ENCODE data around the gene PMEPA1. TPM values are rescaled to one million over a fixed set of nuclear protein-coding genes. Genes with fewer than 3 reads are reported as not detected.

The PMEPA1 gene
- total and polyA plus RNA-seq, 4 donors, result 0.61 to 1.5 (median 1.1) TPM

- WGBS, result 61% methylated on average over 6 of the region's 6 CpGs
- no peak for DNase-seq (ENCODE audit: low spot score)
- H3K27ac ChIP-seq (ENCODE audit: low read depth in 1 of 2, low read length in 2 of 2), result peak overlapping the region in 1 of 2 donors; percentile 17
- no peaks in the 10 kb centered on the region for H3K4me1 ChIP-seq (ENCODE audit: control insufficient read depth in 4 of 4, insufficient read depth in 4 of 4, low read length in 3 of 4)
- no peaks in the 10 kb centered on the region for H3K9me3 ChIP-seq (ENCODE audit: control insufficient read depth in 4 of 4, low read length in 3 of 4)
- TF ChIP-seq CTCF (IDR thresholded peaks at IDR 0.05; ENCODE audit: low read depth, low read length, missing input control), result no peak
- no peak for TF ChIP-seq FOXA1 (IDR thresholded peaks at IDR 0.05)
- no peak for TF ChIP-seq NR2F2 (IDR thresholded peaks at IDR 0.05)
- TF ChIP-seq SP1 (IDR thresholded peaks at IDR 0.05), result no peak
- TF ChIP-seq JUND (IDR thresholded peaks at IDR 0.05), result no peak
- H3K36me3 ChIP-seq (ENCODE audit: control insufficient read depth in 4 of 4, insufficient read depth in 3 of 4, low read depth in 1 of 4, low read length in 3 of 4), result no peaks in the 10 kb centered on the region
- H3K27me3 ChIP-seq (ENCODE audit: control insufficient read depth in 4 of 4, insufficient read depth in 4 of 4, low read length in 3 of 4), result no peaks in the 10 kb centered on the region
- H3K4me3 ChIP-seq (ENCODE audit: low read depth in 1 of 3, low read length in 3 of 3), result no peak overlapping the region
- H3K9ac ChIP-seq (ENCODE audit: low read depth in 1 of 2, low read length in 2 of 2), result no peak overlapping the region
Observed at GRCh38 chr20:57618764-57619050, 91.1 kb downstream of the PMEPA1 start.

GRCh38 chr20:57618091-57618763 lies 91.6 kb downstream of the PMEPA1 start:
- H3K9me3 ChIP-seq (ENCODE audit: control insufficient read depth in 4 of 4, low read length in 3 of 4), result no peaks in the 10 kb centered on the region
- 67% methylated on average over 14 of the region's 14 CpGs for WGBS
- H3K27ac ChIP-seq (ENCODE audit: low read depth in 1 of 2, low read length in 2 of 2), result no peak overlapping the region
- H3K4me3 ChIP-seq (ENCODE audit: low read depth in 1 of 3, low read length in 3 of 3), result no peak overlapping the region
- no peaks in the 10 kb centered on the region for H3K27me3 ChIP-seq (ENCODE audit: control insufficient read depth in 4 of 4, insufficient read depth in 4 of 4, low read length in 3 of 4)
- no peaks in the 10 kb centered on the region for H3K4me1 ChIP-seq (ENCODE audit: control insufficient read depth in 4 of 4, insufficient read depth in 4 of 4, low read length in 3 of 4)
- H3K9ac ChIP-seq (ENCODE audit: low read depth in 1 of 2, low read length in 2 of 2), result no peak overlapping the region
- H3K36me3 ChIP-seq (ENCODE audit: control insufficient read depth in 4 of 4, insufficient read depth in 3 of 4, low read depth in 1 of 4, low read length in 3 of 4), result no peaks in the 10 kb centered on the region
- no peak for TF ChIP-seq JUND (IDR thresholded peaks at IDR 0.05)
- DNase-seq (ENCODE audit: low spot score), result no peak

- H3K36me3 ChIP-seq (ENCODE audit: control insufficient read depth in 4 of 4, insufficient read depth in 3 of 4, low read depth in 1 of 4, low read length in 3 of 4), result no peaks in the 10 kb centered on the region
- H3K9ac ChIP-seq (ENCODE audit: low read depth in 1 of 2, low read length in 2 of 2), result no peak overlapping the region
- no peak overlapping the region for H3K4me3 ChIP-seq (ENCODE audit: low read depth in 1 of 3, low read length in 3 of 3)
- no peaks in the 10 kb centered on the region for H3K4me1 ChIP-seq (ENCODE audit: control insufficient read depth in 4 of 4, insufficient read depth in 4 of 4, low read length in 3 of 4)
- no peaks in the 10 kb centered on the region for H3K27me3 ChIP-seq (ENCODE audit: control insufficient read depth in 4 of 4, insufficient read depth in 4 of 4, low read length in 3 of 4)
- no peak overlapping the region for H3K27ac ChIP-seq (ENCODE audit: low read depth in 1 of 2, low read length in 2 of 2)
- no peak for DNase-seq (ENCODE audit: low spot score)
- no peaks in the 10 kb centered on the region for H3K9me3 ChIP-seq (ENCODE audit: control insufficient read depth in 4 of 4, low read length in 3 of 4)
- WGBS, result 75% methylated on average over 6 of the region's 6 CpGs
- TF ChIP-seq HNF4G (IDR thresholded peaks at IDR 0.05) (no peak), GABPA (IDR thresholded peaks at IDR 0.05 in 1 of 2, conservative IDR thresholded peaks at IDR 0.05 in 1 of 2) (no peak), CTCF (IDR thresholded peaks at IDR 0.05; ENCODE audit: low read depth, low read length, missing input control) (no peak), SP1 (IDR thresholded peaks at IDR 0.05) (no peak), YY1 (IDR thresholded peaks at IDR 0.05) (no peak), FOXA2 (IDR thresholded peaks at IDR 0.05) (no peak), FOXA1 (IDR thresholded peaks at IDR 0.05) (no peak), EGR1 (IDR thresholded peaks at IDR 0.05; ENCODE audit: low read depth in 2 of 2) (no peak), JUND (IDR thresholded peaks at IDR 0.05) (no peak), RAD21 (IDR thresholded peaks at IDR 0.05) (no peak), RXRA (IDR thresholded peaks at IDR 0.05) (no peak), TAF1 (conservative IDR thresholded peaks at IDR 0.05) (no peak), HNF4A (conservative IDR thresholded peaks at IDR 0.05) (no peak), NR2F2 (IDR thresholded peaks at IDR 0.05) (no peak), ZBTB33 (IDR thresholded peaks at IDR 0.05) (no peak)
- TF ChIP-seq, protein P1, sequence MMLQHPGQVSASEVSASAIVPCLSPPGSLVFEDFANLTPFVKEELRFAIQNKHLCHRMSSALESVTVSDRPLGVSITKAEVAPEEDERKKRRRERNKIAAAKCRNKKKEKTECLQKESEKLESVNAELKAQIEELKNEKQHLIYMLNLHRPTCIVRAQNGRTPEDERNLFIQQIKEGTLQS (IDR thresholded peaks at IDR 0.05), result no peak
- TF ChIP-seq, protein P2, sequence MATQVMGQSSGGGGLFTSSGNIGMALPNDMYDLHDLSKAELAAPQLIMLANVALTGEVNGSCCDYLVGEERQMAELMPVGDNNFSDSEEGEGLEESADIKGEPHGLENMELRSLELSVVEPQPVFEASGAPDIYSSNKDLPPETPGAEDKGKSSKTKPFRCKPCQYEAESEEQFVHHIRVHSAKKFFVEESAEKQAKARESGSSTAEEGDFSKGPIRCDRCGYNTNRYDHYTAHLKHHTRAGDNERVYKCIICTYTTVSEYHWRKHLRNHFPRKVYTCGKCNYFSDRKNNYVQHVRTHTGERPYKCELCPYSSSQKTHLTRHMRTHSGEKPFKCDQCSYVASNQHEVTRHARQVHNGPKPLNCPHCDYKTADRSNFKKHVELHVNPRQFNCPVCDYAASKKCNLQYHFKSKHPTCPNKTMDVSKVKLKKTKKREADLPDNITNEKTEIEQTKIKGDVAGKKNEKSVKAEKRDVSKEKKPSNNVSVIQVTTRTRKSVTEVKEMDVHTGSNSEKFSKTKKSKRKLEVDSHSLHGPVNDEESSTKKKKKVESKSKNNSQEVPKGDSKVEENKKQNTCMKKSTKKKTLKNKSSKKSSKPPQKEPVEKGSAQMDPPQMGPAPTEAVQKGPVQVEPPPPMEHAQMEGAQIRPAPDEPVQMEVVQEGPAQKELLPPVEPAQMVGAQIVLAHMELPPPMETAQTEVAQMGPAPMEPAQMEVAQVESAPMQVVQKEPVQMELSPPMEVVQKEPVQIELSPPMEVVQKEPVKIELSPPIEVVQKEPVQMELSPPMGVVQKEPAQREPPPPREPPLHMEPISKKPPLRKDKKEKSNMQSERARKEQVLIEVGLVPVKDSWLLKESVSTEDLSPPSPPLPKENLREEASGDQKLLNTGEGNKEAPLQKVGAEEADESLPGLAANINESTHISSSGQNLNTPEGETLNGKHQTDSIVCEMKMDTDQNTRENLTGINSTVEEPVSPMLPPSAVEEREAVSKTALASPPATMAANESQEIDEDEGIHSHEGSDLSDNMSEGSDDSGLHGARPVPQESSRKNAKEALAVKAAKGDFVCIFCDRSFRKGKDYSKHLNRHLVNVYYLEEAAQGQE (IDR thresholded peaks at IDR 0.05), result no peak
Observed at GRCh38 chr20:57617079-57617795, 92.6 kb downstream of the PMEPA1 start.
